ENCODE results near the gene MRM2.

MRM2 gene

GRCh38 chr7:2241580-2242540, at the start of gene MRM2, which contains the start of gene NUDT1:
TSS of gene MRM2 (minus strand) at chr7:2242205. CDS start at chr7:2242169, 36 bp downstream.
TSS of gene NUDT1 (plus strand) at chr7:2242226. CDS start at chr7:2244575, 2,349 bp downstream.
- DNase-seq (ENCODE audit: extremely low read depth in 1 of 2, low read depth in 1 of 2) = peak in 1 of 2 donors; percentile 59

- no peak for DNase-seq (ENCODE audit: extremely low read depth in 1 of 2, low read depth in 1 of 2)
Measured at GRCh38 chr7:2290877-2291276, 48.9 kb upstream of the MRM2 start.

DNA sequence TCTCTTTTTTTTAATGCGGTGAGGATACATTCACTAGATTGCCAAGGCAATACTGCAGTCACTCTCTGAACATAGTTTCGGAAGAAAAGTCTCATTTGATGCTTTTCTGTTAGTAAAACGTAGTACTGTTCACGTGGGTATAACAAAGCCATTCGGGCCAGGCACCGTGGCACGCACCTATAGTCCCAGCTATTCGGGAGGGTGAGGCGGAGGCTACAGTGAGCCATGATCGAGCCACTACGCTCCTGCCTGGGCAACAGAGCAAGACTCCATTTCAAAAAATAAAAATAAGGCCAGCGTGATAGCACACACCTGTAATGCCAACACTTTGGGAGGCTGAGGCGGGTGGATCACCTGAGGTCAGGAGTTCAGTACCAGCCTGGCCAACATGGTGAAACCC, 47.6 kb upstream of the MRM2 start:
- no peak for DNase-seq (ENCODE audit: extremely low read depth in 1 of 2, low read depth in 1 of 2)

DNA sequence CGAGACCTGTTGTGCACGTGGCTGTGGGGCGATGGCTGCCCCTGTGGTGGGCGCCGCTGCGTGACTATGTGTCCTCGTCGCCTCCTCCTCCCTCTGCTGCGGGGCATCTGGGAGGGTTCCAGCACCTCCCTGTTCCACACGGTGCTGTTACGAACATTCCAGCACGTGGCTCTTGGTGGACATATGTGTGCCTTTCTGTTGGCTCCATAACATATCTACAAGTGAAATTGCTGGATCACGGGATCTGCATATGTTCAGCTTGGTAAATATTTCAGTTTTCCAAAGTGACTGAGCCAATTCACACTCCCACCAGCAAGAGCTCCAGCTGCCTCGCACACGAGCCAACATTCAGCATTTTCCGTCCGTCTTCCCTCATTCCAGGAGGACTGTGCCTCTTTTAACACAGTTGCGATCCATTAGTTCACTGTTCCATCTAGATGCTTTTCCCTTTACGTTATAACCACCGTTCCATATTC, 47.1 kb upstream of the MRM2 start:
- DNase-seq (ENCODE audit: extremely low read depth in 1 of 2, low read depth in 1 of 2) = no peak

GRCh38 chr7:2288503-2288902, 46.5 kb upstream of the MRM2 start:
- no peak for DNase-seq (ENCODE audit: extremely low read depth in 1 of 2, low read depth in 1 of 2)

DNA sequence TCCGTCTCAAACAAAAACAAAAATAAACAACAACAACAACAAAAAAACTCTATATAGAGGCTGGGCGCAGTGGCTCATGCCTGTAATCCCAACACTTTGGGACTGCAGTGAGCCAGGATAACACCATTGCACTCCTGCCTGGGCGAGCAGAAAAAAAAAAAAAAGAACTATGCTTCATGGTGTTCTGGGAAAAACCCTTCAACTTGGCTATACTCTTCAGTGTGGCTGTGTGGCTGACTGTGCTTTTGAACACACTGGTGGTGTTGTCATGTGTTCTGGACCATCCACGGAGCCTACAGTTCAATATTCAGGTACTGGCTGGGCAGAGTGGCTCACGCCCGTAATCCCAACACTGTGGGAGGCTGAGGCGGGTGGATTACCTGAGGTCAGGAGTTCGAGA, 45.7 kb upstream of the MRM2 start:
- DNase-seq (ENCODE audit: extremely low read depth in 1 of 2, low read depth in 1 of 2) = no peak

DNA sequence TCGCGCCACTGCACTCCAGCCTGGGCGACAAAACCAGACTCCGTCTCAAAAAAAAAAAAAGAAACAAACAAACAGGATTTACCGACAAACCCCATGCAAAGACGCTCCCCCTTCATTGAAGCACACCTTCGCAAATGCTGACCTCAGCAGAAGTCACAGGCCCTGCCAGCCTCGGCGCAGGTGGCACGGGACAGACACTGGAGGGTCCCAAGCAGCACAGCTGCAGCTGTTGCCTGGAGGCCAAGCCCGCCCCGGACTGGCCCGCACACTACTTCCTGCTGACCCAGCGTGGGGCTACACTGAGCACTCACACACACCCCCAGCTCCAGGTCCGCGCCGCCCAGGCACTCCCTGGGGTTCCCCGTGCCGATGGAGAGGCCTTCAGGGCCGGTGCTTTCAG, 41.1 kb upstream of the MRM2 start:
- no peak for DNase-seq (ENCODE audit: extremely low read depth in 1 of 2, low read depth in 1 of 2)

- DNase-seq (ENCODE audit: extremely low read depth in 1 of 2, low read depth in 1 of 2) = no peak
Measured at GRCh38 chr7:2282185-2282751, 40.3 kb upstream of the MRM2 start.

GRCh38 chr7:2281541-2281940, 39.5 kb upstream of the MRM2 start:
- DNase-seq (ENCODE audit: extremely low read depth in 1 of 2, low read depth in 1 of 2) = no peak

DNA sequence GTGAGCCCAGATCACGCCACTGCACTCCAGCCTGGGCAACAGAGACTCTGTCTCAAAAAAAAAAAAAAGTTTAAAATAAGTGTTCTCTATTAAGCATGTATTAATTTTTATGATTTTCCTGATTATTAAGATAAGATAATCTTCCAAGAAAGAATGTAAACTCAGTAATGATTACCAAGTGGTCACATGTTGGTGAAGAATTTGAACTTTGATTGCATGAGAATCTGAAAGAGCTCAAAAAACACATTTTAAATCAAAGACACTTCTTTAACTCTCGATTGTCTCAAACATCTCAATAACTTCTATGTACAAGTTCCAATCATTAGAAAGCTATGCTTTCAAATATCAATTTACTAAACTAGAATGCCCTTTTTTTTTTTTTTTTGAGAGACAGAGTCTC, 38.4 kb upstream of the MRM2 start:
- no peak for DNase-seq (ENCODE audit: extremely low read depth in 1 of 2, low read depth in 1 of 2)

DNA sequence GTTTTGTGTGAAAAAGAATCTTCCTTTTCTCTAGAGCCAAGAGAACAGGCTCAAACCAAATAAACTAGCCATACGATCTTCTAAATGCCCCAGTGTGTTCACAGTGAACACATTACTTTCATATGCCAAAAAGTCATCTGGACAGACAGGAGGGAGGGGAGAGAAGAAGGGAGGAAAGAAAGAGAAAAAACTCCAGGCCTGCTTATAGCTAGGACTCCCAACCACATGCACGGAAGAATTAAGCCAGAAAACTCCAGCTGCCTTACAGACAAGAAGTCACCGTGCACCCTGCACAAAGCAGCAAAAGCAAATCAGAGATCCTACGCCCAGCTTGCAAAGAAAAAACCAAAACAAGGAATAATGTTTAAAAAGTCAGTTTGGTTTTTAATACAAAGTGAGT, 37.9 kb upstream of the MRM2 start:
- DNase-seq (ENCODE audit: extremely low read depth in 1 of 2, low read depth in 1 of 2) = no peak

- no peak for DNase-seq (ENCODE audit: extremely low read depth in 1 of 2, low read depth in 1 of 2)
Measured at GRCh38 chr7:2278026-2278425, 36.0 kb upstream of the MRM2 start.

DNA sequence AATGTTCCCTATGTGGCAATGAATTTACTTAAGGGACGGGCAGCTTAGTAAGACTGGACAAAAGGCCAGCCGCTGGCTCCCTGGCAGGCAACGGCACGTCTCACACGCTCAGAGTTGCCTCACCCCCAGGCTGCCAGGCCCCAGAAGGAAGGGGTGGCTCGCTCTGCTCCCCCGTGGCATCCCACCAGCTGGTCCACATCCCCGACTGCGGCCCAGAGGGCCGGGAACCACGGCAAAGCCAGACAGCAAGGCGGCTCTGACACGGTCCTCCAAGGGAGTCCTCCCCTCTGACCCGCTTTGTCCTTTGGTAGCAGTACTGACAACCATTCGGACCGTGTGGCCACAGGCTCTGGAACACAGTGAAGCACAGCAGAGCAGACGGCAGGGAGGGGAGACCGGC, 34.1 kb upstream of the MRM2 start:
- DNase-seq (ENCODE audit: extremely low read depth in 1 of 2, low read depth in 1 of 2) = no peak

DNA sequence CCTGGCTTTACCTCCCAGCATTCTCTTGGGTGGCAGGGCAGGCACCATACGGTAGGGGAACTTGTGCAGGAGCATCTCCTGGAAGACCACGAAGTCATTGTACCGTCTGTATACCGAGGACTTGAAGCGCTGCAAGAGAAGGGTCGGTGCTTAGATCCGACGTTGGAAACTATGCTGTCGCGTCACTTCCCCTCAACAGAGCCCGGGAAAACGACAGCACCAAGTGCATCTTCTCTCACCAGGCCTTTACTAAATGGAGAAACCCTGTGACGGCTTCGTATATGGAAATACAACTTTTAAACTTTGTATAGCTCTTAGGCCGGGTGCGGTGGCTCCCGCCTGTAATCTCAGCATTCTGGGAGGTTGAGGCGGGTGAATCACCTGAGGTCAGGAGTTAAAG, 33.1 kb upstream of the MRM2 start:
- DNase-seq (ENCODE audit: extremely low read depth in 1 of 2, low read depth in 1 of 2) = no peak

DNA sequence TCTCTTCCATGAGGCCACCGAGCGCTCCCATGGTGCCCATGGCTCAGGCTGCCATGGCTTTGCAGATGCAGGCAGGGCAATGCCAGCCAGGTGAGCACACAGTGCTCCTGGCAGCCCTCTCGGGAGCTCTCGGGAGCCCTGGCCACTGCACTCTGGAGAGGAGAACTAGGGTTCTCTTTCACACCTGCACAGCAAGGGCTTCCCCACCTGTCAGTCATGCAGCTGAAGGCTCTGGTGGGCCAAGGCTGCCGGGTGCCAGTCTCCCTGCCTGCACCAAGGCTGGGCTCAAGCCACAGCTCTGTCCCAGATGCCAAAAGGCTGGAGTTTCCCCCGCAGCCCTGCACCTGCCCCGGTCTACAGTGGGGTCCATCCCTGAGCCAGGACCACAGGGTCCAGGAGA, 32.7 kb upstream of the MRM2 start:
- DNase-seq (ENCODE audit: extremely low read depth in 1 of 2, low read depth in 1 of 2) = no peak

DNA sequence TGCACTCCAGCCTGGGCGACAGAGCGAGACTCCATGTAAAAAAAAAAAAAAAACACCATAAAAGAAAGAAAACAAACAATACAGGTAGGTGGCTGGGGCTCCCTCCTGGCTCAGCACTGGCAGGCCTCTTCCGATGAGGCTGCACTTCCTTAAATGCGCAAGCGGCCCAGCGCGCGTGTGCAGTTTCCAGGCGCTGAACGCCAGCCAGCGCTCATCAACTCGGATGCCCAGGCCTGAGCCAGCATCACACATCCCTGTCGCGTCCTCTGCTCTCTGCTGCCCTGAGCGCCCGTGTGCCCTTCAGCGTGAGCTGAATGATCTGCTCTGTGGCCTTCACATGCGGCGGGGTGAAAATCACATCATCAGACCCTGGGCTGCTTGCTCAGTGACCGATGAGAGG, 31.9 kb upstream of the MRM2 start:
- no peak for DNase-seq (ENCODE audit: extremely low read depth in 1 of 2, low read depth in 1 of 2)

GRCh38 chr7:2272031-2272430, 30.0 kb upstream of the MRM2 start:
- no peak for DNase-seq (ENCODE audit: extremely low read depth in 1 of 2, low read depth in 1 of 2)

GRCh38 chr7:2271273-2272026, 29.4 kb upstream of the MRM2 start:
- no peak for DNase-seq (ENCODE audit: extremely low read depth in 1 of 2, low read depth in 1 of 2)

- DNase-seq (ENCODE audit: extremely low read depth in 1 of 2, low read depth in 1 of 2) = no peak
Measured at GRCh38 chr7:2270495-2270894, 28.5 kb upstream of the MRM2 start.

GRCh38 chr7:2269991-2270460, 28.0 kb upstream of the MRM2 start:
- no peak for DNase-seq (ENCODE audit: extremely low read depth in 1 of 2, low read depth in 1 of 2)
